Transverse colon (tissue), 4 donors: ENCODE results near the gene GIPC1. TPM values are rescaled to one million over a fixed set of nuclear protein-coding genes. Genes with fewer than 3 reads are reported as not detected.

Experiments
- DNase-seq: peaks from one replicate; pipeline ENCODE4 v3.0.0-alpha.2; 2019
- H3K27ac ChIP-seq, 4 donors: fragments of 200-600 bp; sonication (generic); 2 replicates each; pipeline ENCODE4 v1.5.1; 2016 to 2018; ENCODE audit warnings: inconsistent platforms in 4 of 4
- H3K27me3 ChIP-seq: fragments of 200-600 bp; sonication (generic); 2 replicates; pipeline ENCODE4 v1.5.1; 2017; ENCODE audit warnings: inconsistent platforms
- H3K36me3 ChIP-seq, 4 donors: fragments of 200-600 bp; sonication (generic); 2 replicates each; pipeline ENCODE4 v1.5.1; 2017 to 2019; ENCODE audit warnings: inconsistent platforms in 4 of 4
- H3K4me1 ChIP-seq, 4 donors: fragments of 200-600 bp; sonication (generic); 2 replicates each; pipeline ENCODE4 v1.5.1; 2017 to 2020; ENCODE audit warnings: inconsistent platforms in 4 of 4
- H3K4me3 ChIP-seq, 4 donors: fragments of 200-600 bp; sonication (generic); 1 replicate in 1 of 4; 2 replicates in 3 of 4; pipeline versions ENCODE4 v1.5.1 to v1.6.1; 2017 to 2019; ENCODE audit warnings: inconsistent platforms in 4 of 4
- H3K9me3 ChIP-seq, 2 donors: fragments of 200-600 bp; sonication (generic); 2 replicates each; pipeline ENCODE4 v1.5.1; 2017 to 2019; ENCODE audit warnings: inconsistent platforms in 2 of 2
- CTCF ChIP-seq, 5 experiments: fragments of 200-600 bp in 3 of 5; fragments of 450-650 bp in 2 of 5; sonication (generic) in 3 of 5; IDR thresholded peaks; 1 replicate in 2 of 5; 2 replicates in 3 of 5; pipeline ENCODE4 v1.5.1; 2016 to 2017; ENCODE audit warnings: antibody characterized with exemption in 5 of 5, inconsistent platforms in 3 of 5, mild to moderate bottlenecking in 2 of 5, moderate library complexity in 1 of 5
- EP300 ChIP-seq: sonication (generic); formaldehyde crosslinking; IDR thresholded peaks from one replicate; pipeline ENCODE4 v1.6.1; 2017; ENCODE audit warnings: antibody characterized with exemption, low read depth
- POLR2A ChIP-seq: fragments of 450-650 bp; IDR thresholded peaks from one replicate; pipeline ENCODE4 v1.6.1; 2016; ENCODE audit warnings: antibody characterized with exemption, mild to moderate bottlenecking, moderate library complexity
- POLR2AphosphoS5 ChIP-seq, 3 donors: sonication (generic); formaldehyde crosslinking; IDR thresholded peaks; one replicate each; pipeline ENCODE4 v1.6.1; 2016; ENCODE audit warnings: antibody characterized with exemption in 3 of 3
- WGBS, 2 donors: methylation state at CpG; one replicate each; pipeline ENCODE4 v1.1.5; 2018; ENCODE audit warnings: low coverage in 1 of 2; 5-methylcytosine and 5-hydroxymethylcytosine counted together
- in situ Hi-C, 4 donors: fragments of 200-750 bp; cut with MboI; loops; one replicate each; pipeline versions ENCODE4 v1.15.0 to v1.15.1; 2017; ENCODE audit warnings: low sequenced_read_pairs in 3 of 4, low pct_ligation_motif_present in 1 of 4, low pct_unique_long_range_greater_than_20kb in 1 of 4
- intact Hi-C: fragments of 100-400 bp; cut with DNase I; formaldehyde crosslinking; loops from one replicate; pipeline ENCODE4 v1.15.1; 2023; ENCODE audit warnings: low total_unique reads
- total RNA-seq, 4 donors: library from RNA; depleted of rRNA; stranded (reverse); fragments of >200 nt; gene quantifications; one replicate each; pipeline ENCODE4 v1.1.0, GENCODE V29; 2016

GIPC1 gene
- total RNA-seq, 4 donors from 2014 or later = 295 to 569 (median 362) TPM

- WGBS, 2 donors = 82% methylated on average over 5 of the region's 5 CpGs; no CpG with 5 or more reads in 1 of the 2 donors
- in situ Hi-C loops (no loop called here), intact Hi-C loops (no loop called here)
- H3K36me3 ChIP-seq = peaks cover 0 to 29% (median 0%) of the 10 kb centered on the region in 4 donors
- no peak for DNase-seq
- H3K27me3 ChIP-seq = no peaks in the 10 kb centered on the region
- no peaks in the 10 kb centered on the region for H3K9me3 ChIP-seq
- TF ChIP-seq POLR2A = no peak
- no peak for TF ChIP-seq POLR2AphosphoS5 (IDR thresholded peaks at IDR 0.05)
- no peak for TF ChIP-seq EP300
- no peak for TF ChIP-seq CTCF (IDR thresholded peaks at IDR 0.05)
- no peak overlapping the region for H3K4me3 ChIP-seq
- no peak overlapping the region for H3K27ac ChIP-seq
- peaks cover under 1 to 16% (median 4%) of the 10 kb centered on the region in 4 donors for H3K4me1 ChIP-seq
Observed at GRCh38 chr19:14480700-14481079, 15.2 kb downstream of the GIPC1 start.

- 53 to 88% methylated on average over 3 to 38 of the region's 43 CpGs for WGBS, 2 donors
- TF ChIP-seq POLR2AphosphoS5 (IDR thresholded peaks at IDR 0.05) (peak in 1 of 3 donors; percentile 24), POLR2A (no peak), CTCF (IDR thresholded peaks at IDR 0.05) (peak; percentile 80 to 89 (median 83)), EP300 (no peak)
- DNase-seq = no peak
- intact Hi-C loops = loop anchor here (10.0 kb wide), 1 partner anchor 335 kb away; no protein-coding TSS in a partner anchor
- H3K36me3 ChIP-seq = peaks cover 0 to 29% (median 0%) of the 10 kb centered on the region in 4 donors
- H3K27ac ChIP-seq = no peak overlapping the region
- H3K27me3 ChIP-seq = peaks cover 5% of the 10 kb centered on the region
- in situ Hi-C loops = no loop called here
- peaks cover 6 to 21% (median 9%) of the 10 kb centered on the region in 4 donors for H3K4me1 ChIP-seq
- no peaks in the 10 kb centered on the region for H3K9me3 ChIP-seq
- no peak overlapping the region for H3K4me3 ChIP-seq
Observed at GRCh38 chr19:14479975-14480699, 15.8 kb downstream of the GIPC1 start.

- intact Hi-C loops (loop anchor here (10.0 kb wide), 1 partner anchor 335 kb away; no protein-coding TSS in a partner anchor), in situ Hi-C loops (no loop called here)
- Histone ChIP-seq H3K27me3 (peaks cover 12% of the 10 kb centered on the region), H3K9me3 (no peaks in the 10 kb centered on the region), H3K27ac (no peak overlapping the region), H3K36me3 (peaks cover 0 to 29% (median 0%) of the 10 kb centered on the region in 4 donors), H3K4me1 (peaks cover 10 to 25% (median 14%) of the 10 kb centered on the region in 4 donors), H3K4me3 (no peak overlapping the region)
- TF ChIP-seq CTCF (IDR thresholded peaks at IDR 0.05) = no peak
- TF ChIP-seq POLR2A = no peak
- no peak for TF ChIP-seq POLR2AphosphoS5 (IDR thresholded peaks at IDR 0.05)
- no peak for TF ChIP-seq EP300
- WGBS, 2 donors = 90% methylated on average over 14 of the region's 14 CpGs; no CpG with 5 or more reads in 1 of the 2 donors
- no peak for DNase-seq
Observed at GRCh38 chr19:14479309-14479974, 16.5 kb downstream of the GIPC1 start.

- Histone ChIP-seq H3K27ac (no peak overlapping the region), H3K4me3 (no peak overlapping the region), H3K4me1 (peaks cover 10 to 30% (median 25%) of the 10 kb centered on the region in 4 donors), H3K9me3 (no peaks in the 10 kb centered on the region), H3K36me3 (peaks cover 0 to 29% (median 0%) of the 10 kb centered on the region in 4 donors), H3K27me3 (peaks cover 24% of the 10 kb centered on the region)
- 86% methylated on average over 21 of the region's 24 CpGs; no CpG with 5 or more reads in 1 of the 2 donors for WGBS, 2 donors
- TF ChIP-seq POLR2AphosphoS5 (IDR thresholded peaks at IDR 0.05) (no peak), EP300 (no peak), CTCF (IDR thresholded peaks at IDR 0.05) (no peak), POLR2A (no peak)
- in situ Hi-C loops (no loop called here), intact Hi-C loops (loop anchor here (10.0 kb wide), 1 partner anchor 333 kb away; no protein-coding TSS in a partner anchor)
- DNase-seq = no peak
Observed at GRCh38 chr19:14478113-14478545, 17.8 kb downstream of the GIPC1 start.
